Measurements from ENCODE around the gene ARHGEF28.

DNA sequence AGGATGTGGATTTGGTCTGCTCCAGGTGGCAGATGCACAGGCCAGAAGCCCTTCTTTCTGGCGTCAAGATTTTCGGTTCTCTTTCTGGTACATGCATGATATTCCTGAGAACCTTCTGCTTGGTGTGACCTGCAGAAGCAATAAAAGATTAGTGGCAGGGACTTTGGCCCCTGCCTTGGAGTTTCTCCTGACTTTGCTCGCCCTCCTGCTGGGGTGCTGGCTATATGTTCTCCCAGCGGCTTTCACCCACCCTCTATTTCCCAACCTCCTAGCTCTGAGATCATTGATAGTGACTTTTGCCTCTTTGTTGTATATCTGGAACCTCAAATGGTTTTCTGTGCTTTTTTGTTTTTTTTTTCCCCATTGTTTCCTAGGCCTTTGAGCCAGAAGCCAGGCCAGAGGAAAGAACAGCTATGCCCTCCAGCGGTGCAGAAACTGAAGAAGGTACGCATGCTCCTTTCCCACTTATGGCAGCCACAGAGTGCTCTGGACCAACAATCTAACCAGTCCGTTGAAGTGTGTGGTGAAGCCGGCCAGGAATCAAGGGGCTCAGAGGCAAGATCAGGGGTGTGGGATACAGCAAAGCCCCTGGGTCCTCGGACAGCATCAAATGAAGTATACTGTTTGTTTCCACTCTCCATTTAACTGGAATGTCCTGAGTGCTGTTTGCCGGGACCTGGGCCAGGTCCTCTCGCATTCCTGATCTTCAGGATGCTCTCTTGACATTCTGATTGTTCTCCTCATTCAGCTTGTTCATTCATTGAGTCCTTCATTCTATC lies 154.5 kb downstream of the ARHGEF28 start:
- TF ChIP-seq ELF4 (CRISPR knock-in tag; IDR thresholded peaks at IDR 0.05; ENCODE audit: borderline replicate concordance) (no peak), ZNF607 (CRISPR knock-in tag; IDR thresholded peaks at IDR 0.05; ENCODE audit: borderline replicate concordance) (no peak), ZKSCAN8 (CRISPR knock-in tag; IDR thresholded peaks at IDR 0.05; ENCODE audit: borderline replicate concordance) (no peak), KAT8 (CRISPR knock-in tag; IDR thresholded peaks at IDR 0.05) (no peak)
- TF ChIP-seq, protein P1, sequence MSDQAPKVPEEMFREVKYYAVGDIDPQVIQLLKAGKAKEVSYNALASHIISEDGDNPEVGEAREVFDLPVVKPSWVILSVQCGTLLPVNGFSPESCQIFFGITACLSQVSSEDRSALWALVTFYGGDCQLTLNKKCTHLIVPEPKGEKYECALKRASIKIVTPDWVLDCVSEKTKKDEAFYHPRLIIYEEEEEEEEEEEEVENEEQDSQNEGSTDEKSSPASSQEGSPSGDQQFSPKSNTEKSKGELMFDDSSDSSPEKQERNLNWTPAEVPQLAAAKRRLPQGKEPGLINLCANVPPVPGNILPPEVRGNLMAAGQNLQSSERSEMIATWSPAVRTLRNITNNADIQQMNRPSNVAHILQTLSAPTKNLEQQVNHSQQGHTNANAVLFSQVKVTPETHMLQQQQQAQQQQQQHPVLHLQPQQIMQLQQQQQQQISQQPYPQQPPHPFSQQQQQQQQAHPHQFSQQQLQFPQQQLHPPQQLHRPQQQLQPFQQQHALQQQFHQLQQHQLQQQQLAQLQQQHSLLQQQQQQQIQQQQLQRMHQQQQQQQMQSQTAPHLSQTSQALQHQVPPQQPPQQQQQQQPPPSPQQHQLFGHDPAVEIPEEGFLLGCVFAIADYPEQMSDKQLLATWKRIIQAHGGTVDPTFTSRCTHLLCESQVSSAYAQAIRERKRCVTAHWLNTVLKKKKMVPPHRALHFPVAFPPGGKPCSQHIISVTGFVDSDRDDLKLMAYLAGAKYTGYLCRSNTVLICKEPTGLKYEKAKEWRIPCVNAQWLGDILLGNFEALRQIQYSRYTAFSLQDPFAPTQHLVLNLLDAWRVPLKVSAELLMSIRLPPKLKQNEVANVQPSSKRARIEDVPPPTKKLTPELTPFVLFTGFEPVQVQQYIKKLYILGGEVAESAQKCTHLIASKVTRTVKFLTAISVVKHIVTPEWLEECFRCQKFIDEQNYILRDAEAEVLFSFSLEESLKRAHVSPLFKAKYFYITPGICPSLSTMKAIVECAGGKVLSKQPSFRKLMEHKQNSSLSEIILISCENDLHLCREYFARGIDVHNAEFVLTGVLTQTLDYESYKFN (CRISPR knock-in tag; conservative IDR thresholded peaks at IDR 0.05) = no peak
